Esophagus squamous epithelium (tissue), 5 donors: Measurements from ENCODE around the gene SLC46A2. TPM values are rescaled to one million over a fixed set of nuclear protein-coding genes. Genes with fewer than 3 reads are reported as not detected.

Source experiments
- DNase-seq: peaks from one replicate; lab custom pipeline; 2025; lab: John Stamatoyannopoulos, UW
- H3K27ac ChIP-seq, 4 donors: fragments of 200-600 bp; sonication (generic); one replicate each; pipeline ENCODE4 v1.5.1; 2016 to 2019; ENCODE audit warnings: mild to moderate bottlenecking in 1 of 4
- H3K27me3 ChIP-seq, 4 donors: fragments of 200-600 bp; sonication (generic); 1 replicate in 3 of 4; 2 replicates in 1 of 4; pipeline versions ENCODE4 v1.5.1 to v1.6.0; 2017 to 2021; ENCODE audit warnings: antibody characterized with exemption in 1 of 4
- H3K36me3 ChIP-seq, 3 donors: fragments of 200-600 bp; sonication (generic); one replicate each; pipeline ENCODE4 v1.5.1; 2016 to 2019
- H3K4me1 ChIP-seq, 3 donors: fragments of 200-600 bp; sonication (generic); one replicate each; pipeline ENCODE4 v1.5.1; 2017 to 2019
- H3K4me3 ChIP-seq, 4 donors: fragments of 200-600 bp; sonication (generic); 1 replicate in 3 of 4; 2 replicates in 1 of 4; pipeline ENCODE4 v1.5.1; 2016 to 2019; ENCODE audit warnings: mild to moderate bottlenecking in 2 of 4, moderate library complexity in 1 of 4
- H3K9me3 ChIP-seq, 3 donors: fragments of 200-600 bp; sonication (generic); one replicate each; pipeline ENCODE4 v1.5.1; 2016 to 2019
- CTCF ChIP-seq, 6 experiments: fragments of 450-650 bp in 4 of 6; fragments of 200-600 bp in 2 of 6; sonication (generic) in 2 of 6; IDR thresholded peaks; one replicate each; pipeline ENCODE4 v1.5.1; 2016 to 2019; ENCODE audit warnings: antibody characterized with exemption in 6 of 6, mild to moderate bottlenecking in 4 of 6, moderate library complexity in 4 of 6
- POLR2A ChIP-seq, 4 donors: fragments of 450-650 bp; IDR thresholded peaks; one replicate each; pipeline ENCODE4 v1.6.1; 2017; ENCODE audit warnings: antibody characterized with exemption in 4 of 4, mild to moderate bottlenecking in 4 of 4, moderate library complexity in 3 of 4
- WGBS, 2 donors: methylation state at CpG; one replicate each; pipeline ENCODE4 v1.1.5; 2018; 5-methylcytosine and 5-hydroxymethylcytosine counted together
- intact Hi-C: fragments of 100-400 bp; cut with DNase I; formaldehyde crosslinking; loops from one replicate; pipeline ENCODE4 v1.15.0; 2022
- total RNA-seq, 4 donors: library from RNA; depleted of rRNA; stranded (reverse); fragments of >200 nt; gene quantifications; one replicate each; pipeline ENCODE4 v1.1.0, GENCODE V29; 2016
- donor health status: DM: yes; HTN: yes; CAD: no.

Gene SLC46A2
- total RNA-seq, 4 donors from 2014 or later = 0.09 to 1.6 (median 0.57) TPM

GRCh38 chr9:112867275-112867991 is 23.2 kb downstream of the SLC46A2 start:
- Histone ChIP-seq H3K4me1 (peaks cover 0 to 27% (median 7%) of the 10 kb centered on the region in 3 donors), H3K9me3 (no peaks in the 10 kb centered on the region), H3K27me3 (no peaks in the 10 kb centered on the region), H3K4me3 (no peak overlapping the region), H3K36me3 (peaks cover 0 to 51% (median 0%) of the 10 kb centered on the region in 3 donors), H3K27ac (peak overlapping the region; percentile 61 to 79 (median 62))
- 45 to 46% methylated on average over 3 of the region's 3 CpGs for WGBS, 2 donors
- no peak for DNase-seq
- no peak for TF ChIP-seq CTCF (IDR thresholded peaks at IDR 0.05)
- no peak for TF ChIP-seq POLR2A (IDR thresholded peaks at IDR 0.05)
- intact Hi-C loops = no loop called here

GRCh38 chr9:112866662-112867274 is 23.9 kb downstream of the SLC46A2 start:
- H3K4me3 ChIP-seq = no peak overlapping the region
- no peaks in the 10 kb centered on the region for H3K27me3 ChIP-seq
- DNase-seq = no peak
- no peak overlapping the region for H3K27ac ChIP-seq
- intact Hi-C loops = no loop called here
- WGBS, 2 donors = 92 to 100% methylated on average over 1 of the region's 1 CpG
- H3K36me3 ChIP-seq = peaks cover 0 to 51% (median 0%) of the 10 kb centered on the region in 3 donors
- no peaks in the 10 kb centered on the region for H3K9me3 ChIP-seq
- H3K4me1 ChIP-seq = peaks cover 0 to 26% (median 7%) of the 10 kb centered on the region in 3 donors
- TF ChIP-seq POLR2A (IDR thresholded peaks at IDR 0.05) (no peak), CTCF (IDR thresholded peaks at IDR 0.05) (no peak)

GRCh38 chr9:112864982-112865381 is 25.7 kb downstream of the SLC46A2 start:
- WGBS, 2 donors = 83 to 96% methylated on average over 5 to 6 of the region's 7 CpGs
- H3K9me3 ChIP-seq = no peaks in the 10 kb centered on the region
- intact Hi-C loops = no loop called here
- peaks cover 0 to 40% (median 7%) of the 10 kb centered on the region in 3 donors for H3K4me1 ChIP-seq
- H3K4me3 ChIP-seq = no peak overlapping the region
- H3K27me3 ChIP-seq = no peaks in the 10 kb centered on the region
- no peak for DNase-seq
- H3K36me3 ChIP-seq = peaks cover 0 to 38% (median 0%) of the 10 kb centered on the region in 3 donors
- TF ChIP-seq POLR2A (IDR thresholded peaks at IDR 0.05) (no peak), CTCF (IDR thresholded peaks at IDR 0.05) (no peak)
- H3K27ac ChIP-seq = no peak overlapping the region

- no peaks in the 10 kb centered on the region for H3K9me3 ChIP-seq
- no peak overlapping the region for H3K27ac ChIP-seq
- H3K4me3 ChIP-seq = no peak overlapping the region
- no peak for DNase-seq
- peaks cover 0 to 33% (median 0%) of the 10 kb centered on the region in 3 donors for H3K36me3 ChIP-seq
- no peak for TF ChIP-seq CTCF (IDR thresholded peaks at IDR 0.05)
- TF ChIP-seq POLR2A (IDR thresholded peaks at IDR 0.05) = no peak
- WGBS, 2 donors = 45 to 82% methylated on average over 2 of the region's 3 CpGs
- no peaks in the 10 kb centered on the region for H3K27me3 ChIP-seq
- intact Hi-C loops = no loop called here
- H3K4me1 ChIP-seq = peaks cover 0 to 35% (median 7%) of the 10 kb centered on the region in 3 donors
These were observed 26.3 kb downstream of the SLC46A2 start for GRCh38 chr9:112864403-112864802.

- Histone ChIP-seq H3K4me3 (no peak overlapping the region), H3K27ac (peak overlapping the region in 1 of 4 donors; percentile 3), H3K9me3 (no peaks in the 10 kb centered on the region), H3K4me1 (peaks cover 0 to 29% (median 7%) of the 10 kb centered on the region in 3 donors), H3K36me3 (peaks cover 0 to 27% (median 0%) of the 10 kb centered on the region in 3 donors), H3K27me3 (no peaks in the 10 kb centered on the region)
- intact Hi-C loops = no loop called here
- WGBS, 2 donors = 62 to 68% methylated on average over 2 of the region's 2 CpGs
- TF ChIP-seq CTCF (IDR thresholded peaks at IDR 0.05) (no peak), POLR2A (IDR thresholded peaks at IDR 0.05) (no peak)
- no peak for DNase-seq
These were observed 26.9 kb downstream of the SLC46A2 start for GRCh38 chr9:112863746-112864145.
